Measurements from ENCODE around the gene WDR7.

Gene WDR7

DNA sequence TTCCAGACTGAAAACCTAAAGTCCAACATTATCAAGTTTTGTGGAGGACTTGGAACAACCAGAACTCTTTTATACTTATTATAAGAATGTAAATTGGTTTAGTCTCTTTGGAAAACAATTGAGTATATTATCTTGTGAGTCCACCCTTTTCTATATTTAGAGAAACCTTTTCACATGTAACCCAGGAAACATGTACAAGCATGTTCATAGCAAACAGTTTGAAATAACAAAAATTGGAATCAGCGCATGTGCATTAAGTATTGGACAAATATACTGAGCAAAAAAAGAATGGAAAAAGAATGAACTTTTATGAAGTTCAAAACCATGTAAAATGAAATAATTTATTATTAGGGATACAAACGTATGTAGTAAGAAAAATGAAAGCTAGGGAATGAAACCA lies 246.0 kb downstream of the WDR7 start:
- Histone ChIP-seq H3K4me3 (ENCODE audit: low read length) (no peak overlapping the region), H3K27me3 (ENCODE audit: low read depth, low read length) (no peaks in the 10 kb centered on the region), H3K36me3 (replicated peaks; ENCODE audit: low read depth, low read length) (no peaks in the 10 kb centered on the region), H4K20me1 (ENCODE audit: insufficient read depth, low read length) (no peaks in the 10 kb centered on the region), H3K4me2 (ENCODE audit: low read length) (no peak overlapping the region), H2AFZ (ENCODE audit: low read depth, low read length) (no peak overlapping the region), H3K9me3 (ENCODE audit: insufficient read depth, low read length) (no peaks in the 10 kb centered on the region), H3K27ac (ENCODE audit: low read length) (no peak overlapping the region), H3K9ac (ENCODE audit: low read length) (no peak overlapping the region), H3K79me2 (ENCODE audit: low read length) (no peaks in the 10 kb centered on the region), H3K4me1 (ENCODE audit: low read length) (peaks cover 9% of the 10 kb centered on the region)
- TF ChIP-seq, protein P1, sequence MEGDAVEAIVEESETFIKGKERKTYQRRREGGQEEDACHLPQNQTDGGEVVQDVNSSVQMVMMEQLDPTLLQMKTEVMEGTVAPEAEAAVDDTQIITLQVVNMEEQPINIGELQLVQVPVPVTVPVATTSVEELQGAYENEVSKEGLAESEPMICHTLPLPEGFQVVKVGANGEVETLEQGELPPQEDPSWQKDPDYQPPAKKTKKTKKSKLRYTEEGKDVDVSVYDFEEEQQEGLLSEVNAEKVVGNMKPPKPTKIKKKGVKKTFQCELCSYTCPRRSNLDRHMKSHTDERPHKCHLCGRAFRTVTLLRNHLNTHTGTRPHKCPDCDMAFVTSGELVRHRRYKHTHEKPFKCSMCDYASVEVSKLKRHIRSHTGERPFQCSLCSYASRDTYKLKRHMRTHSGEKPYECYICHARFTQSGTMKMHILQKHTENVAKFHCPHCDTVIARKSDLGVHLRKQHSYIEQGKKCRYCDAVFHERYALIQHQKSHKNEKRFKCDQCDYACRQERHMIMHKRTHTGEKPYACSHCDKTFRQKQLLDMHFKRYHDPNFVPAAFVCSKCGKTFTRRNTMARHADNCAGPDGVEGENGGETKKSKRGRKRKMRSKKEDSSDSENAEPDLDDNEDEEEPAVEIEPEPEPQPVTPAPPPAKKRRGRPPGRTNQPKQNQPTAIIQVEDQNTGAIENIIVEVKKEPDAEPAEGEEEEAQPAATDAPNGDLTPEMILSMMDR (IDR thresholded peaks at IDR 0.05; ENCODE audit: low read depth, low read length): no peak
- no peak for TF ChIP-seq EZH2phosphoT487 (IDR thresholded peaks at IDR 0.05; ENCODE audit: low read depth)

- H3K27ac ChIP-seq (ENCODE audit: low read length): no peak overlapping the region
- H3K36me3 ChIP-seq (replicated peaks; ENCODE audit: low read depth, low read length): no peaks in the 10 kb centered on the region
- H3K4me2 ChIP-seq (ENCODE audit: low read length): no peak overlapping the region
- no peaks in the 10 kb centered on the region for H3K9me3 ChIP-seq (ENCODE audit: insufficient read depth, low read length)
- no peaks in the 10 kb centered on the region for H3K79me2 ChIP-seq (ENCODE audit: low read length)
- H4K20me1 ChIP-seq (ENCODE audit: insufficient read depth, low read length): no peaks in the 10 kb centered on the region
- TF ChIP-seq, protein P1 (IDR thresholded peaks at IDR 0.05; ENCODE audit: low read depth, low read length): no peak
- no peak for TF ChIP-seq EZH2phosphoT487 (IDR thresholded peaks at IDR 0.05; ENCODE audit: low read depth)
- no peak overlapping the region for H3K4me3 ChIP-seq (ENCODE audit: low read length)
- H3K9ac ChIP-seq (ENCODE audit: low read length): no peak overlapping the region
- no peaks in the 10 kb centered on the region for H3K27me3 ChIP-seq (ENCODE audit: low read depth, low read length)
- peaks cover 16% of the 10 kb centered on the region for H3K4me1 ChIP-seq (ENCODE audit: low read length)
- no peak overlapping the region for H2AFZ ChIP-seq (ENCODE audit: low read depth, low read length)
Measured at GRCh38 chr18:56899660-56900059, 248.5 kb downstream of the WDR7 start.

GRCh38 chr18:56900195-56901094 lies 249.3 kb downstream of the WDR7 start:
- H3K9ac ChIP-seq (ENCODE audit: low read length): no peak overlapping the region
- H3K27ac ChIP-seq (ENCODE audit: low read length): no peak overlapping the region
- no peaks in the 10 kb centered on the region for H4K20me1 ChIP-seq (ENCODE audit: insufficient read depth, low read length)
- H3K4me1 ChIP-seq (ENCODE audit: low read length): peaks cover 15% of the 10 kb centered on the region
- no peak overlapping the region for H3K4me3 ChIP-seq (ENCODE audit: low read length)
- no peaks in the 10 kb centered on the region for H3K9me3 ChIP-seq (ENCODE audit: insufficient read depth, low read length)
- TF ChIP-seq, protein P1 (IDR thresholded peaks at IDR 0.05; ENCODE audit: low read depth, low read length): no peak
- no peak for TF ChIP-seq EZH2phosphoT487 (IDR thresholded peaks at IDR 0.05; ENCODE audit: low read depth)
- H3K79me2 ChIP-seq (ENCODE audit: low read length): no peaks in the 10 kb centered on the region
- H2AFZ ChIP-seq (ENCODE audit: low read depth, low read length): no peak overlapping the region
- no peak overlapping the region for H3K4me2 ChIP-seq (ENCODE audit: low read length)
- no peaks in the 10 kb centered on the region for H3K36me3 ChIP-seq (replicated peaks; ENCODE audit: low read depth, low read length)
- no peaks in the 10 kb centered on the region for H3K27me3 ChIP-seq (ENCODE audit: low read depth, low read length)

DNA sequence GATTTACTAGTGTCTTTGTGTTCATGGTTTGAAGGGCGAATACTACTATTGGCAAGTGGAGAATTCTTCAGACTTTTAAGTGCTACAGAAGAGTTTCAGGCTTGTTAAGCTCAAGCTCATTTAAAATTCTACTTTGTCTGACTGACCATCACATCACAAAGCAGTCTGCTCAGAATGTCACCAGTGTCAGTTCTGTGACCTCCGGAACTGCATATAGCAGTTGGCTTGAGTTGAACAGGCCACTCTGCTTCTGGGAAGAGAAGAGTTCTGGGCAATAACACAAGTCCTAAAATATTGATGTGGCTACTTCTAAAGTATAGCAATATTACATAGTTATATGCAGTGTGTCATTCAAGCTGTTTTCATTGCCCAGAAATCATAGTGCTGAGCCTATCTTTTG lies 250.8 kb downstream of the WDR7 start:
- no peak overlapping the region for H3K27ac ChIP-seq (ENCODE audit: low read length)
- H3K4me1 ChIP-seq (ENCODE audit: low read length): peaks cover 15% of the 10 kb centered on the region
- H3K27me3 ChIP-seq (ENCODE audit: low read depth, low read length): no peaks in the 10 kb centered on the region
- H3K9ac ChIP-seq (ENCODE audit: low read length): no peak overlapping the region
- H2AFZ ChIP-seq (ENCODE audit: low read depth, low read length): no peak overlapping the region
- no peak overlapping the region for H3K4me2 ChIP-seq (ENCODE audit: low read length)
- H3K36me3 ChIP-seq (replicated peaks; ENCODE audit: low read depth, low read length): no peaks in the 10 kb centered on the region
- H4K20me1 ChIP-seq (ENCODE audit: insufficient read depth, low read length): no peaks in the 10 kb centered on the region
- no peaks in the 10 kb centered on the region for H3K79me2 ChIP-seq (ENCODE audit: low read length)
- TF ChIP-seq, protein P1 (IDR thresholded peaks at IDR 0.05; ENCODE audit: low read depth, low read length): no peak
- TF ChIP-seq EZH2phosphoT487 (IDR thresholded peaks at IDR 0.05; ENCODE audit: low read depth): no peak
- no peak overlapping the region for H3K4me3 ChIP-seq (ENCODE audit: low read length)
- H3K9me3 ChIP-seq (ENCODE audit: insufficient read depth, low read length): no peaks in the 10 kb centered on the region

All from OCI-LY3 (cell line).